CD8-positive, alpha-beta memory T cell (primary cell): ENCODE data around the gene GNL3. TPM values are rescaled to one million over a fixed set of nuclear protein-coding genes. Genes with fewer than 3 reads are reported as not detected.
"Not testable (repeated sequence)": the region's sequence is repeated elsewhere in the genome, so short reads cannot be mapped to it uniquely, and the experiment has no call there.

Experiments used
- CTCF ChIA-PET: fragments of 350-600 bp; sonication (Branson Sonifier 250); formaldehyde crosslinking; loops from one replicate; lab custom pipeline; 2021; ENCODE audit warnings: antibody characterized with exemption; lab: Charles Lee
- POLR2A ChIA-PET: fragments of 350-600 bp; sonication (Branson Sonifier 250); formaldehyde crosslinking; loops from one replicate; lab custom pipeline; 2021; ENCODE audit warnings: antibody characterized with exemption; lab: Charles Lee
- DNase-seq, 5 donors: peaks; one replicate each; pipeline versions ENCODE4 v3.0.0 to v3.0.0-alpha.2; 2020 to 2022; ENCODE audit warnings: mixed read lengths in 1 of 5
- H3K27ac ChIP-seq: one replicate; pipeline ENCODE4 v1.7.0; 2013; ENCODE audit warnings: low read depth, mild to moderate bottlenecking, low read length, moderate library complexity
- H3K27me3 ChIP-seq: 2 replicates; pipeline ENCODE4 v1.7.0; 2013; ENCODE audit warnings: low read length, mild to moderate bottlenecking; ENCODE audit not compliant: insufficient read depth, poor library complexity, severe bottlenecking
- H3K36me3 ChIP-seq: 2 replicates; pipeline ENCODE4 v1.7.0; 2013; ENCODE audit warnings: mild to moderate bottlenecking, low read length, moderate library complexity; ENCODE audit not compliant: insufficient read depth
- H3K4me1 ChIP-seq: 2 replicates; pipeline ENCODE4 v1.7.0; 2013; ENCODE audit warnings: mild to moderate bottlenecking, low read length, moderate library complexity; ENCODE audit not compliant: insufficient read depth
- H3K4me3 ChIP-seq: 2 replicates; pipeline ENCODE4 v1.7.0; 2013; ENCODE audit warnings: mild to moderate bottlenecking, low read length
- H3K9me3 ChIP-seq: 2 replicates; pipeline ENCODE4 v1.7.0; 2013; ENCODE audit warnings: mild to moderate bottlenecking, low read length
- H3K27ac Mint-ChIP-seq, 8 donors: one replicate each; pipeline ENCODE4 v1.8.0; 2020 to 2021; ENCODE audit warnings: mixed read lengths in 8 of 8, mild to moderate bottlenecking in 6 of 8, inconsistent platforms in 3 of 8, moderate library complexity in 3 of 8
- H3K27me3 Mint-ChIP-seq, 2 donors: one replicate each; pipeline ENCODE4 v1.8.0; 2020 to 2021; ENCODE audit warnings: mixed read lengths in 2 of 2, mild to moderate bottlenecking in 1 of 2, moderate library complexity in 1 of 2
- H3K36me3 Mint-ChIP-seq, 3 donors: one replicate each; pipeline ENCODE4 v1.8.0; 2020 to 2021; ENCODE audit warnings: mixed read lengths in 3 of 3, inconsistent platforms in 1 of 3, mild to moderate bottlenecking in 1 of 3
- H3K4me1 Mint-ChIP-seq, 3 donors: one replicate each; pipeline ENCODE4 v1.8.0; 2020 to 2021; ENCODE audit warnings: mixed read lengths in 3 of 3, inconsistent platforms in 1 of 3, mild to moderate bottlenecking in 1 of 3
- H3K4me3 Mint-ChIP-seq, 7 donors: one replicate each; pipeline ENCODE4 v1.8.0; 2020 to 2021; ENCODE audit warnings: mixed read lengths in 7 of 7, mild to moderate bottlenecking in 6 of 7, moderate library complexity in 4 of 7, inconsistent platforms in 2 of 7
- H3K9me3 Mint-ChIP-seq, 5 donors: one replicate each; pipeline ENCODE4 v1.8.0; 2020 to 2022; ENCODE audit warnings: mixed read lengths in 5 of 5, mild to moderate bottlenecking in 3 of 5, moderate library complexity in 2 of 5, inconsistent platforms in 1 of 5
- polyA plus RNA-seq: library from polyadenylated mRNA; unstranded; fragments of 300-500 nt; fragmentation: Illumina TruSeq; gene quantifications from one replicate; pipeline ENCODE4 v1.2.3, GENCODE V29; 2021
- total RNA-seq, 2 experiments: library from RNA; stranded (reverse); gene quantifications; one replicate each; pipeline ENCODE4 v1.2.3, GENCODE V29; 2021

GNL3 gene
- total and polyA plus RNA-seq, 3 experiments from 2014 or later = 58.5 to 233 (median 229) TPM

- H3K9me3 Mint-ChIP-seq = peaks cover 3 to 16% (median 12%) of the 10 kb centered on the region in 5 donors
- H3K27me3 Mint-ChIP-seq = no peaks in the 10 kb centered on the region
- no peak for DNase-seq
- H3K27me3 ChIP-seq = no peaks in the 10 kb centered on the region
- no peaks in the 10 kb centered on the region for H3K9me3 ChIP-seq
- H3K4me1 Mint-ChIP-seq = peaks cover 16 to 23% (median 22%) of the 10 kb centered on the region in 3 donors
- H3K4me3 Mint-ChIP-seq = no peak overlapping the region
- CTCF ChIA-PET = no interaction called here
- no peaks in the 10 kb centered on the region for H3K36me3 ChIP-seq
- H3K36me3 Mint-ChIP-seq = peaks cover 9 to 32% (median 30%) of the 10 kb centered on the region in 3 donors
- peaks cover 23% of the 10 kb centered on the region for H3K4me1 ChIP-seq
- no peak overlapping the region for H3K27ac ChIP-seq
- POLR2A ChIA-PET = no interaction called here
- H3K4me3 ChIP-seq = no peak overlapping the region
- no peak overlapping the region for H3K27ac Mint-ChIP-seq
Measured at GRCh38 chr3:52724511-52724910, 38.7 kb downstream of the GNL3 start.

DNA sequence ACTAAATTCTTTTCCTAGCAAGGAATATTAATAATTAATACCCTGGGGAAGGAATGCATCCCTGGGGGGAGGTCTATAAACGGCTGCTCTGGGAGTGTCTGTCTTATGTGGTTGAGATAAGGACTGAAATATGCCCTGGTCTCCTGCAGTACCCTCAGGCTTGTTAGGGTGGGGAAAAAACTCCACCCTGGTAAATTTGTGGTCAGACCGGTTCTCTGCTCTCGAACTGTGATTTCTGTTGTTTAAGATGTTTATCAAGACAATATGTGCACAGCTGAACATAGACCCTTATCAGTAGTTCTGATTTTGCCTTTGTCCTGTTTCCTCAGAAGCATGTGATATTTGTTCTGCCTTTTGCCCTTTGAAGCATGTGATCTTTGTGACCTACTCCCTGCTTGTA lies 42.9 kb downstream of the GNL3 start:
- H3K27ac Mint-ChIP-seq, H3K4me1 Mint-ChIP-seq, H3K4me1 ChIP-seq, H3K4me3 ChIP-seq, H3K27ac ChIP-seq, H3K27me3 Mint-ChIP-seq, DNase-seq, H3K36me3 ChIP-seq, POLR2A ChIA-PET, CTCF ChIA-PET, H3K27me3 ChIP-seq, H3K4me3 Mint-ChIP-seq, H3K9me3 ChIP-seq: not testable (repeated sequence)
- peaks cover 25 to 61% (median 53%) of the 10 kb centered on the region in 3 donors for H3K36me3 Mint-ChIP-seq
- H3K9me3 Mint-ChIP-seq = peaks cover 0 to 31% (median 20%) of the 10 kb centered on the region in 5 donors

GRCh38 chr3:52730681-52731080 lies 44.8 kb downstream of the GNL3 start:
- Histone ChIP-seq H3K36me3 (peaks cover 11% of the 10 kb centered on the region), H3K27me3 (no peaks in the 10 kb centered on the region), H3K27ac (no peak overlapping the region), H3K4me1 (no peaks in the 10 kb centered on the region), H3K4me3 (no peak overlapping the region), H3K9me3 (peaks cover 8% of the 10 kb centered on the region)
- no peak for DNase-seq
- H3K36me3 Mint-ChIP-seq = peaks cover 32 to 71% (median 67%) of the 10 kb centered on the region in 3 donors
- no peak overlapping the region for H3K4me3 Mint-ChIP-seq
- CTCF ChIA-PET = no interaction called here
- peak overlapping the region in 1 of 8 donors; percentile 51 for H3K27ac Mint-ChIP-seq
- H3K27me3 Mint-ChIP-seq = no peaks in the 10 kb centered on the region
- H3K4me1 Mint-ChIP-seq = peaks cover 0 to 4% (median 0%) of the 10 kb centered on the region in 3 donors
- POLR2A ChIA-PET = no interaction called here
- peaks cover 0 to 31% (median 20%) of the 10 kb centered on the region in 5 donors for H3K9me3 Mint-ChIP-seq

DNA sequence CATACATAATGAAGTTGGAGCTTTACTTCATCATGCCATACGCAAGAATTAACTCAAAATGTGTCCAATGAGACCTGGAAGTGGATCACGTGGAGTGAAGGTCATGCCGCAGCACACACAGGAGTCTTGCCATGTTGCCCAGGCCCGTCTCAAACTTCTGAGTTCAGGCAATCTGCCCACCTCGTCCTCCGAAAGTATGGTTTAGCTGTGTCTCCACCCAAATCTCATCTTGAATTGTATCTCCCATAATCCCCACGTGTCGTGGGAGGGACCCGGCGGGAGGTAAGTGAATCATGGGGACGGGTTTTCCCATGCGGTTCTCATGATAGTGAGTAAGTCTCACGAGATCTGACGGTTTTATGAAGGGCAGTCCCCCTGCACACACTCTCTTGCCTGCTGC lies 45.8 kb downstream of the GNL3 start:
- H3K27ac ChIP-seq = no peak overlapping the region
- no peak overlapping the region for H3K4me3 Mint-ChIP-seq
- no peaks in the 10 kb centered on the region for H3K27me3 Mint-ChIP-seq
- no peak overlapping the region for H3K4me3 ChIP-seq
- H3K4me1 Mint-ChIP-seq = peaks cover 0 to 4% (median 0%) of the 10 kb centered on the region in 3 donors
- H3K36me3 Mint-ChIP-seq = peaks cover 33 to 72% (median 71%) of the 10 kb centered on the region in 3 donors
- DNase-seq = no peak
- H3K36me3 ChIP-seq = peaks cover 13% of the 10 kb centered on the region
- H3K4me1 ChIP-seq = no peaks in the 10 kb centered on the region
- ChIA-PET POLR2A (no interaction called here), CTCF (no interaction called here)
- peaks cover 8% of the 10 kb centered on the region for H3K9me3 ChIP-seq
- no peaks in the 10 kb centered on the region for H3K27me3 ChIP-seq
- H3K9me3 Mint-ChIP-seq = peaks cover 0 to 31% (median 20%) of the 10 kb centered on the region in 5 donors
- H3K27ac Mint-ChIP-seq = no peak overlapping the region

GRCh38 chr3:52733256-52733891 lies 47.5 kb downstream of the GNL3 start:
- Mint-ChIP-seq H3K9me3 (peaks cover 0 to 29% (median 17%) of the 10 kb centered on the region in 5 donors), H3K4me1 (peaks cover 0 to 4% (median 0%) of the 10 kb centered on the region in 3 donors), H3K36me3 (peaks cover 36 to 81% (median 66%) of the 10 kb centered on the region in 3 donors), H3K27me3 (no peaks in the 10 kb centered on the region), H3K27ac (no peak overlapping the region), H3K4me3 (no peak overlapping the region)
- ChIA-PET POLR2A (no interaction called here), CTCF (no interaction called here)
- Histone ChIP-seq H3K4me3 (no peak overlapping the region), H3K27ac (no peak overlapping the region), H3K9me3 (peaks cover 8% of the 10 kb centered on the region), H3K36me3 (peaks cover 13% of the 10 kb centered on the region), H3K4me1 (no peaks in the 10 kb centered on the region), H3K27me3 (no peaks in the 10 kb centered on the region)
- DNase-seq = no peak

- no peak overlapping the region for H3K4me3 Mint-ChIP-seq
- H3K36me3 Mint-ChIP-seq = peaks cover 15 to 79% (median 23%) of the 10 kb centered on the region in 3 donors
- peak overlapping the region in 2 of 8 donors; percentile 48 to 57 for H3K27ac Mint-ChIP-seq
- peaks cover 15% of the 10 kb centered on the region for H3K36me3 ChIP-seq
- H3K27me3 Mint-ChIP-seq = no peaks in the 10 kb centered on the region
- H3K4me1 Mint-ChIP-seq = no peaks in the 10 kb centered on the region
- no peaks in the 10 kb centered on the region for H3K9me3 ChIP-seq
- H3K9me3 Mint-ChIP-seq = peaks cover 0 to 2% (median 0%) of the 10 kb centered on the region in 5 donors
- H3K27ac ChIP-seq = no peak overlapping the region
- DNase-seq = no peak
- no peaks in the 10 kb centered on the region for H3K4me1 ChIP-seq
- POLR2A ChIA-PET = no interaction called here
- no peaks in the 10 kb centered on the region for H3K27me3 ChIP-seq
- no peak overlapping the region for H3K4me3 ChIP-seq
- CTCF ChIA-PET = no interaction called here
Measured at GRCh38 chr3:52739730-52740129, 53.9 kb downstream of the GNL3 start.

DNA sequence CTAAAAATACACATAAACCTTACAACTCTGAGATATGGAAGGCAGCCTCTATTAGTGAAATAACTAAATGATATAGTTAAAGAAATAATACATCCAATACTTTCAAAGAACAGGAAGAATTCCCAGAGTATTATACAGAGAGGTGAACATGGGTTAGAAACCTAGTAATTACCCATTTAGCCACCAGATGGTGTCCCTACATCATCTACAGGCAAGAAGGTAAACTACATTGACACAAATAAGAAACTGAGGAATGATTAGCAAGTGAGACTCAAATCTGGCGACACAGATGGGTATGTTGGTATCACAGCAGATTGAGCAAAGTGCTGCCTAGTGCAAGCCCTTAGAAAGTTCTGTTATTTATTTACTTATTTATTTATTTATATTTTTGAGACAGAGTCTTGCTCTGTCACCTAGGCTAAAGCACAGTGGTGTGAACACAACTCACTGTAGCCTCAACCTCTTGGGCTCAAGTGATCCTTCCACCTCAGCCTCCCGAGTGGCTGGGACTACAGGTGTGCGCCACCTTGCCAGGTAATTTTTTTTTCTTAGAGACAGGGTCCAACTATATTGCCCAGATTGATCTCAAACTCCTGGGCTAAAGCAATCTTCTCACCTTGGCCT lies 56.7 kb downstream of the GNL3 start:
- CTCF ChIA-PET = interaction anchor here (0.8 kb wide), 1 partner anchor 329 kb away, joined by 3 read pairs; no protein-coding TSS in a partner anchor
- H3K4me3 ChIP-seq = no peak overlapping the region
- DNase-seq = peak in 1 of 5 donors; percentile 22
- H3K36me3 ChIP-seq = peaks cover 24% of the 10 kb centered on the region
- POLR2A ChIA-PET = no interaction called here
- no peaks in the 10 kb centered on the region for H3K27me3 ChIP-seq
- Mint-ChIP-seq H3K4me1 (no peaks in the 10 kb centered on the region), H3K27me3 (no peaks in the 10 kb centered on the region), H3K9me3 (peaks cover 0 to 2% (median 0%) of the 10 kb centered on the region in 5 donors), H3K36me3 (peaks cover 16 to 82% (median 23%) of the 10 kb centered on the region in 3 donors), H3K4me3 (no peak overlapping the region), H3K27ac (peak overlapping the region in 2 of 8 donors; percentile 36 to 60)
- no peaks in the 10 kb centered on the region for H3K9me3 ChIP-seq
- H3K27ac ChIP-seq = no peak overlapping the region
- no peaks in the 10 kb centered on the region for H3K4me1 ChIP-seq

GRCh38 chr3:52743152-52743551 lies 57.3 kb downstream of the GNL3 start:
- Histone ChIP-seq H3K9me3 (no peaks in the 10 kb centered on the region), H3K4me1 (no peaks in the 10 kb centered on the region), H3K36me3 (peaks cover 24% of the 10 kb centered on the region), H3K27ac (no peak overlapping the region), H3K4me3 (no peak overlapping the region), H3K27me3 (no peaks in the 10 kb centered on the region)
- Mint-ChIP-seq H3K4me1 (no peaks in the 10 kb centered on the region), H3K36me3 (peaks cover 15 to 80% (median 24%) of the 10 kb centered on the region in 3 donors), H3K27ac (no peak overlapping the region), H3K9me3 (peaks cover 0 to 2% (median 0%) of the 10 kb centered on the region in 5 donors), H3K4me3 (peak overlapping the region in 1 of 7 donors; percentile 16), H3K27me3 (no peaks in the 10 kb centered on the region)
- ChIA-PET POLR2A (no interaction called here), CTCF (no interaction called here)
- no peak for DNase-seq
